Ovary (tissue), 3 donors: Measurements from ENCODE around the gene IL11.

Experiments
- CTCF ChIP-seq, 3 donors: fragments of 450-650 bp in 2 of 3; fragments of 200-600 bp in 1 of 3; IDR thresholded peaks; one replicate each; pipeline versions ENCODE4 v1.5.1 to v1.8.0; 2016 to 2022; ENCODE audit warnings: antibody characterized with exemption in 3 of 3, mild to moderate bottlenecking in 1 of 3
- POLR2A ChIP-seq: fragments of 450-650 bp; IDR thresholded peaks from one replicate; pipeline ENCODE4 v1.6.1; 2017; ENCODE audit warnings: antibody characterized with exemption, mild to moderate bottlenecking, moderate library complexity
- donor health status: DM: no; HTN: no; CAD: no.

- TF ChIP-seq CTCF (IDR thresholded peaks at IDR 0.05), result no peak
- no peak for TF ChIP-seq POLR2A
These were observed 19.5 kb downstream of the IL11 start for GRCh38 chr19:55350620-55351315.
